Body of pancreas (tissue), 4 donors: ENCODE data around the gene COL18A1. TPM values are rescaled to one million over a fixed set of nuclear protein-coding genes. Genes with fewer than 3 reads are reported as not detected.

Experiments
- ATAC-seq: fragments of 150-250 bp; one replicate; pipeline ENCODE4 v1.9.1; 2016
- DNase-seq, 4 donors: peaks; one replicate each; pipeline ENCODE4 v3.0.0-alpha.2; 2019
- H3K27ac ChIP-seq, 4 donors: fragments of 200-600 bp; sonication (generic); 1 replicate in 3 of 4; 2 replicates in 1 of 4; pipeline versions ENCODE4 v1.5.1 to v1.6.1; 2016 to 2019; ENCODE audit warnings: mild to moderate bottlenecking in 1 of 4, mixed read lengths in 1 of 4, moderate library complexity in 1 of 4
- H3K27me3 ChIP-seq, 2 donors: fragments of 200-600 bp; sonication (generic); one replicate each; pipeline ENCODE4 v1.6.0; 2016; ENCODE audit warnings: mild to moderate bottlenecking in 1 of 2
- H3K36me3 ChIP-seq, 2 donors: fragments of 200-600 bp; sonication (generic); replicated peaks in 1 of 2; 2 replicates each; pipeline ENCODE4 v1.5.1; 2016; ENCODE audit warnings: low read depth in 2 of 2; ENCODE audit not compliant: insufficient read depth in 1 of 2
- H3K4me1 ChIP-seq: fragments of 200-600 bp; sonication (generic); one replicate; pipeline ENCODE4 v1.6.0; 2016
- H3K4me3 ChIP-seq, 2 donors: fragments of 200-600 bp; sonication (generic); 1 replicate in 1 of 2; 2 replicates in 1 of 2; pipeline ENCODE4 v1.5.1; 2016 to 2019
- H3K9me3 ChIP-seq, 3 donors: fragments of 200-600 bp; sonication (generic); 1 replicate in 2 of 3; 2 replicates in 1 of 3; pipeline ENCODE4 v1.5.1; 2016
- CTCF ChIP-seq, 7 experiments: fragments of 450-650 bp in 4 of 7; fragments of 200-600 bp in 3 of 7; sonication (generic) in 3 of 7; IDR thresholded peaks; one replicate each; pipeline ENCODE4 v1.5.1; 2016 to 2019; ENCODE audit warnings: antibody characterized with exemption in 7 of 7
- POLR2A ChIP-seq, 3 donors: fragments of 450-650 bp; IDR thresholded peaks; one replicate each; pipeline ENCODE4 v1.6.1; 2016; ENCODE audit warnings: antibody characterized with exemption in 3 of 3, mild to moderate bottlenecking in 2 of 3
- WGBS, 2 donors: methylation state at CpG; one replicate each; pipeline ENCODE4 v1.1.5; 2017; 5-methylcytosine and 5-hydroxymethylcytosine counted together
- intact Hi-C: fragments of 100-400 bp; cut with DNase I; formaldehyde crosslinking; loops from one replicate; pipeline ENCODE4 v1.15.1; 2023
- total RNA-seq, 2 donors: library from RNA; depleted of rRNA; stranded (reverse); fragments of >200 nt; gene quantifications; one replicate each; pipeline ENCODE4 v1.1.0, GENCODE V29; 2016

Gene COL18A1
- total RNA-seq, 2 donors from 2014 or later = 108 to 284 TPM

- peak; percentile 68 for ATAC-seq
- DNase-seq = peak; percentile 43 to 74 (median 65)
- Histone ChIP-seq H3K27ac (peak overlapping the region; percentile 59 to 82 (median 76)), H3K4me1 (peaks cover 95% of the 10 kb centered on the region), H3K27me3 (no peaks in the 10 kb centered on the region), H3K36me3 (no peaks in the 10 kb centered on the region), H3K4me3 (no peak overlapping the region), H3K9me3 (no peaks in the 10 kb centered on the region)
- intact Hi-C loops = no loop called here
- WGBS, 2 donors = 10 to 30% methylated on average over 14 to 36 of the region's 36 CpGs
- TF ChIP-seq POLR2A (IDR thresholded peaks at IDR 0.05) = no peak
- TF ChIP-seq CTCF (IDR thresholded peaks at IDR 0.05) = no peak
Measured at GRCh38 chr21:45420061-45421041, 15.4 kb downstream of the COL18A1 start.

GRCh38 chr21:45421071-45421845 lies 16.3 kb downstream of the COL18A1 start:
- Histone ChIP-seq H3K4me1 (peaks cover 86% of the 10 kb centered on the region), H3K4me3 (no peak overlapping the region), H3K27me3 (no peaks in the 10 kb centered on the region), H3K27ac (peak overlapping the region; percentile 62 to 82 (median 76)), H3K9me3 (no peaks in the 10 kb centered on the region), H3K36me3 (no peaks in the 10 kb centered on the region)
- peak; percentile 59 to 79 (median 71) for DNase-seq
- peak; percentile 36 for ATAC-seq
- intact Hi-C loops = no loop called here
- WGBS, 2 donors = 38 to 53% methylated on average over 10 to 25 of the region's 25 CpGs
- TF ChIP-seq POLR2A (IDR thresholded peaks at IDR 0.05) = no peak
- TF ChIP-seq CTCF (IDR thresholded peaks at IDR 0.05) = peak in 1 of 7 experiments; percentile 6

GRCh38 chr21:45421846-45422775 lies 17.1 kb downstream of the COL18A1 start:
- no peak overlapping the region for H3K4me3 ChIP-seq
- H3K27ac ChIP-seq = peak overlapping the region; percentile 62 to 82 (median 76)
- no peaks in the 10 kb centered on the region for H3K27me3 ChIP-seq
- peaks cover 85% of the 10 kb centered on the region for H3K4me1 ChIP-seq
- DNase-seq (peak in 3 of 4 donors; percentile 5 to 12 (median 10)), ATAC-seq (peak; percentile 1)
- intact Hi-C loops = no loop called here
- TF ChIP-seq POLR2A (IDR thresholded peaks at IDR 0.05) (no peak), CTCF (IDR thresholded peaks at IDR 0.05) (no peak)
- 75 to 80% methylated on average over 8 to 25 of the region's 28 CpGs for WGBS, 2 donors
- no peaks in the 10 kb centered on the region for H3K9me3 ChIP-seq
- no peaks in the 10 kb centered on the region for H3K36me3 ChIP-seq

GRCh38 chr21:45423201-45423955 lies 18.4 kb downstream of the COL18A1 start:
- Histone ChIP-seq H3K4me1 (peaks cover 84% of the 10 kb centered on the region), H3K9me3 (no peaks in the 10 kb centered on the region), H3K27me3 (no peaks in the 10 kb centered on the region), H3K27ac (peak overlapping the region; percentile 45 to 82 (median 76)), H3K36me3 (no peaks in the 10 kb centered on the region), H3K4me3 (no peak overlapping the region)
- intact Hi-C loops = no loop called here
- peak in 2 of 4 donors; percentile 44 to 46 for DNase-seq
- no peak for TF ChIP-seq POLR2A (IDR thresholded peaks at IDR 0.05)
- no peak for TF ChIP-seq CTCF (IDR thresholded peaks at IDR 0.05)
- peak; percentile 31 for ATAC-seq
- WGBS, 2 donors = 45% methylated on average over 9 to 23 of the region's 23 CpGs
